GM23338 (cell line): ENCODE data around the gene ZNF766. TPM values are rescaled to one million over a fixed set of nuclear protein-coding genes. Genes with fewer than 3 reads are reported as not detected.

Source experiments
- ATAC-seq: fragments of 200-7000 bp; cut with Tn5 transposase; 3 replicates; pipeline ENCODE4 v1.9.1; 2020
- DNase-seq: peaks from one replicate; pipeline ENCODE4 v3.0.0-alpha.2; 2015; ENCODE audit warnings: low spot score
- H2AFZ ChIP-seq: fragments of 200-600 bp; sonication (generic); 2 replicates; pipeline ENCODE4 v1.8.0; 2016; ENCODE audit warnings: antibody characterized with exemption, mild to moderate bottlenecking, moderate library complexity
- H3F3A ChIP-seq: fragments of 200-600 bp; sonication (generic); replicated peaks from 2 replicates; pipeline ENCODE4 v1.8.0; 2017; ENCODE audit warnings: antibody characterized with exemption, mixed run types, low read depth
- H3K27ac ChIP-seq: fragments of 200-600 bp; sonication (generic); 2 replicates; pipeline ENCODE4 v1.6.1; 2016; ENCODE audit warnings: low read depth
- H3K27me3 ChIP-seq: fragments of 200-600 bp; sonication (generic); 2 replicates; pipeline ENCODE4 v1.8.0; 2016; ENCODE audit warnings: mild to moderate bottlenecking, mixed run types, moderate library complexity; ENCODE audit not compliant: insufficient read depth
- H3K36me3 ChIP-seq: fragments of 200-600 bp; sonication (generic); 2 replicates; pipeline ENCODE4 v1.8.0; 2016; ENCODE audit warnings: mild to moderate bottlenecking; ENCODE audit not compliant: insufficient read depth
- H3K4me1 ChIP-seq: fragments of 200-600 bp; sonication (generic); 2 replicates; pipeline ENCODE4 v1.8.0; 2016; ENCODE audit warnings: mild to moderate bottlenecking, moderate library complexity; ENCODE audit not compliant: insufficient read depth
- H3K4me2 ChIP-seq: fragments of 200-600 bp; sonication (generic); 2 replicates; pipeline ENCODE4 v1.7.1; 2017; ENCODE audit warnings: mixed run types
- H3K4me3 ChIP-seq: fragments of 200-600 bp; sonication (generic); 2 replicates; pipeline ENCODE4 v1.6.1; 2016; ENCODE audit warnings: mixed run types
- H3K79me2 ChIP-seq: fragments of 200-600 bp; sonication (generic); replicated peaks from 2 replicates; pipeline ENCODE4 v1.8.0; 2017; ENCODE audit warnings: mild to moderate bottlenecking; ENCODE audit not compliant: insufficient read depth
- H3K9me2 ChIP-seq: fragments of 200-600 bp; sonication (generic); 2 replicates; pipeline ENCODE4 v1.8.0; 2017; ENCODE audit not compliant: insufficient read depth
- H4K20me1 ChIP-seq: fragments of 200-600 bp; sonication (generic); replicated peaks from 2 replicates; pipeline ENCODE4 v1.8.0; 2017; ENCODE audit warnings: mild to moderate bottlenecking; ENCODE audit not compliant: insufficient read depth
- H3K27ac Mint-ChIP-seq: 2 replicates; pipeline ENCODE4 v1.8.0; 2020; ENCODE audit warnings: inconsistent platforms, mild to moderate bottlenecking, moderate library complexity, mixed read lengths
- H3K27me3 Mint-ChIP-seq: 3 replicates; pipeline ENCODE4 v1.8.0; 2022; ENCODE audit warnings: low read depth, mild to moderate bottlenecking, moderate library complexity, mixed read lengths, inconsistent platforms; ENCODE audit not compliant: insufficient read depth, poor library complexity
- H3K36me3 Mint-ChIP-seq: 3 replicates; pipeline ENCODE4 v1.8.0; 2021; ENCODE audit warnings: low read depth, mild to moderate bottlenecking, inconsistent platforms, moderate library complexity, mixed read lengths
- H3K4me1 Mint-ChIP-seq: 3 replicates; pipeline ENCODE4 v1.8.0; 2020; ENCODE audit warnings: mild to moderate bottlenecking, inconsistent platforms, mixed read lengths
- H3K4me3 Mint-ChIP-seq: 3 replicates; pipeline ENCODE4 v1.8.0; 2021; ENCODE audit warnings: moderate library complexity, mild to moderate bottlenecking, inconsistent platforms, mixed read lengths
- H3K9me3 Mint-ChIP-seq: 3 replicates; pipeline ENCODE4 v1.8.0; 2020; ENCODE audit warnings: moderate library complexity, mild to moderate bottlenecking, inconsistent platforms, mixed read lengths
- CREB1 ChIP-seq: fragments of 250-450 bp; sonication (Bioruptor Pico); IDR thresholded peaks from 2 replicates; pipeline ENCODE4 v1.5.0; 2020; ENCODE audit warnings: low read depth, mild to moderate bottlenecking, moderate library complexity
- EZH2 ChIP-seq: fragments of 200-600 bp; sonication (generic); IDR thresholded peaks from one replicate; pipeline ENCODE4 v1.8.0; 2017; ENCODE audit warnings: antibody characterized with exemption, mild to moderate bottlenecking, low read depth; ENCODE audit not compliant: unreplicated experiment
- EZH2phosphoT487 ChIP-seq: fragments of 200-600 bp; sonication (generic); IDR thresholded peaks from one replicate; pipeline ENCODE4 v1.8.1; 2018; ENCODE audit warnings: antibody characterized with exemption; ENCODE audit not compliant: unreplicated experiment
- JUNB ChIP-seq: IDR thresholded peaks from one replicate; pipeline ENCODE4 v1.6.1; 2016; ENCODE audit warnings: antibody characterized with exemption; ENCODE audit not compliant: unreplicated experiment
- NANOG ChIP-seq: IDR thresholded peaks from 2 replicates; pipeline ENCODE4 v1.6.1; 2016; ENCODE audit warnings: antibody characterized with exemption, borderline replicate concordance
- POLR2AphosphoS5 ChIP-seq: IDR thresholded peaks from 2 replicates; pipeline ENCODE4 v1.6.1; 2016; ENCODE audit warnings: antibody characterized with exemption, low read depth
- STAT1 ChIP-seq: IDR thresholded peaks from one replicate; pipeline ENCODE4 v1.6.1; 2016; ENCODE audit warnings: antibody characterized with exemption; ENCODE audit not compliant: unreplicated experiment
- ZNF331 ChIP-seq: fragments of 250-450 bp; sonication (Bioruptor Pico); IDR thresholded peaks from 2 replicates; pipeline ENCODE4 v1.5.0; 2020; ENCODE audit warnings: low read depth, mild to moderate bottlenecking, moderate library complexity
- polyA plus RNA-seq: library from polyadenylated mRNA; unstranded; fragments of >200 nt; fragmentation: Nextera tagmentation; extraction: Ambion mirVana; gene quantifications from 2 replicates; pipeline ENCODE4 v1.2.1, GENCODE V29; 2016
- total RNA-seq: library from RNA; depleted of rRNA; stranded (reverse); fragments of >200 nt; shearing (Covaris generic); gene quantifications from 2 replicates; pipeline ENCODE4 v1.2.3, GENCODE V29; 2014
- TF ChIP-seq, protein P1 (sequence below): fragments of 250-450 bp; sonication (Bioruptor Pico); IDR thresholded peaks from 2 replicates; pipeline ENCODE4 v1.5.0; 2020; ENCODE audit warnings: mild to moderate bottlenecking, moderate library complexity
- TF ChIP-seq, protein P2 (sequence below), 2 experiments: fragments of 200-600 bp in 1 of 2; sonication (generic) in 1 of 2; conservative IDR thresholded peaks; 2 replicates each; pipeline versions ENCODE4 v1.5.1 to v1.6.1; 2016 to 2017; ENCODE audit warnings: antibody characterized with exemption in 2 of 2, low read depth in 2 of 2, mild to moderate bottlenecking in 2 of 2, moderate library complexity in 1 of 2

The ZNF766 gene
- total and polyA plus RNA-seq, 2 experiments from 2014 or later, result 22.1 to 29.3 TPM

DNA sequence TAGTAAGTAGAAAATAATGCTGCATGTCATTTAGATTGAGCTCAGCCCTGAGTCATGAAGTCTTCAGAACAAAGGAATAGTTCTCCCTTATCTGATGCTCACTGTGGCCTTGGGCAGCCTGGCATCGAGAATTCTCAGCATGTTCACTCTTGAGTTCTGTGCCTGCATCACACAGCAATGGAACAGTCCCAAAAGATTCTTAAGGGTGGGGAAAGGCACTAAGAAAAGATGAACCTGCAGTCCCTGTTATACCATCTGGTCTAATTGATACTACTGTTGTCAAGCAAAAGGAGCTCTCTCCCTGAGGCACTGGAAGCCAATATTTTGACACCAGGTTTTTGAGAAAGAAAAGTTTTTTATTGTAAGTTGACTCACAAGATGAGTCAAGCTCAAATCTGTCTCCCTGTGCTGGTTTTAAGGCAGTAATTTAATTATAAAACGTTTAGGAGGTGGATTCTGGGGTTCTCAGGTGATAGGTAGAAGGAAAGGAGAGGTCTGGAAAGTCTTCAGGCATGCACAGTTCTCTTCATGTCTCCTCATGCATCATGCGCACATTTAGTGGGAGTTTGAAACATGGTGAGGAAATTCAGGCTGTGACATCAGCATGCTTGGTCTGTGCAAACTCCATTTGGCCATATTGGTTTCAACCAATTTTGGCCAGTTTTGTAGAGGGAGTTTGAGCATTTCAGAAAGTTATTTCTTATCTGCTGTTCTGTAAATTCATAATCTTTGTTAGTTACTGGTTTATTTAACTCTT lies 38.1 kb upstream of the ZNF766 start:
- Histone ChIP-seq H3K79me2 (no peaks in the 10 kb centered on the region), H4K20me1 (no peaks in the 10 kb centered on the region), H3K36me3 (peaks cover 13% of the 10 kb centered on the region), H3K4me1 (no peaks in the 10 kb centered on the region), H3K4me3 (no peak overlapping the region), H3F3A (no peaks in the 10 kb centered on the region), H2AFZ (no peak overlapping the region), H3K27me3 (no peaks in the 10 kb centered on the region), H3K4me2 (no peak overlapping the region), H3K9me2 (no peaks in the 10 kb centered on the region), H3K27ac (no peak overlapping the region)
- no peak for ATAC-seq
- Mint-ChIP-seq H3K27me3 (peaks cover 8% of the 10 kb centered on the region), H3K9me3 (no peaks in the 10 kb centered on the region), H3K4me3 (no peak overlapping the region), H3K27ac (peak overlapping the region; percentile 24; the same call in 1 of the 2 replicates), H3K36me3 (peaks cover 31% of the 10 kb centered on the region), H3K4me1 (no peaks in the 10 kb centered on the region)
- no peak for DNase-seq
- TF ChIP-seq EZH2 (no peak), NANOG (no peak), JUNB (no peak), STAT1 (no peak), EZH2phosphoT487 (no peak), CREB1 (CRISPR knock-in tag) (no peak), ZNF331 (CRISPR knock-in tag) (no peak), POLR2AphosphoS5 (no peak)
- TF ChIP-seq, protein P1, sequence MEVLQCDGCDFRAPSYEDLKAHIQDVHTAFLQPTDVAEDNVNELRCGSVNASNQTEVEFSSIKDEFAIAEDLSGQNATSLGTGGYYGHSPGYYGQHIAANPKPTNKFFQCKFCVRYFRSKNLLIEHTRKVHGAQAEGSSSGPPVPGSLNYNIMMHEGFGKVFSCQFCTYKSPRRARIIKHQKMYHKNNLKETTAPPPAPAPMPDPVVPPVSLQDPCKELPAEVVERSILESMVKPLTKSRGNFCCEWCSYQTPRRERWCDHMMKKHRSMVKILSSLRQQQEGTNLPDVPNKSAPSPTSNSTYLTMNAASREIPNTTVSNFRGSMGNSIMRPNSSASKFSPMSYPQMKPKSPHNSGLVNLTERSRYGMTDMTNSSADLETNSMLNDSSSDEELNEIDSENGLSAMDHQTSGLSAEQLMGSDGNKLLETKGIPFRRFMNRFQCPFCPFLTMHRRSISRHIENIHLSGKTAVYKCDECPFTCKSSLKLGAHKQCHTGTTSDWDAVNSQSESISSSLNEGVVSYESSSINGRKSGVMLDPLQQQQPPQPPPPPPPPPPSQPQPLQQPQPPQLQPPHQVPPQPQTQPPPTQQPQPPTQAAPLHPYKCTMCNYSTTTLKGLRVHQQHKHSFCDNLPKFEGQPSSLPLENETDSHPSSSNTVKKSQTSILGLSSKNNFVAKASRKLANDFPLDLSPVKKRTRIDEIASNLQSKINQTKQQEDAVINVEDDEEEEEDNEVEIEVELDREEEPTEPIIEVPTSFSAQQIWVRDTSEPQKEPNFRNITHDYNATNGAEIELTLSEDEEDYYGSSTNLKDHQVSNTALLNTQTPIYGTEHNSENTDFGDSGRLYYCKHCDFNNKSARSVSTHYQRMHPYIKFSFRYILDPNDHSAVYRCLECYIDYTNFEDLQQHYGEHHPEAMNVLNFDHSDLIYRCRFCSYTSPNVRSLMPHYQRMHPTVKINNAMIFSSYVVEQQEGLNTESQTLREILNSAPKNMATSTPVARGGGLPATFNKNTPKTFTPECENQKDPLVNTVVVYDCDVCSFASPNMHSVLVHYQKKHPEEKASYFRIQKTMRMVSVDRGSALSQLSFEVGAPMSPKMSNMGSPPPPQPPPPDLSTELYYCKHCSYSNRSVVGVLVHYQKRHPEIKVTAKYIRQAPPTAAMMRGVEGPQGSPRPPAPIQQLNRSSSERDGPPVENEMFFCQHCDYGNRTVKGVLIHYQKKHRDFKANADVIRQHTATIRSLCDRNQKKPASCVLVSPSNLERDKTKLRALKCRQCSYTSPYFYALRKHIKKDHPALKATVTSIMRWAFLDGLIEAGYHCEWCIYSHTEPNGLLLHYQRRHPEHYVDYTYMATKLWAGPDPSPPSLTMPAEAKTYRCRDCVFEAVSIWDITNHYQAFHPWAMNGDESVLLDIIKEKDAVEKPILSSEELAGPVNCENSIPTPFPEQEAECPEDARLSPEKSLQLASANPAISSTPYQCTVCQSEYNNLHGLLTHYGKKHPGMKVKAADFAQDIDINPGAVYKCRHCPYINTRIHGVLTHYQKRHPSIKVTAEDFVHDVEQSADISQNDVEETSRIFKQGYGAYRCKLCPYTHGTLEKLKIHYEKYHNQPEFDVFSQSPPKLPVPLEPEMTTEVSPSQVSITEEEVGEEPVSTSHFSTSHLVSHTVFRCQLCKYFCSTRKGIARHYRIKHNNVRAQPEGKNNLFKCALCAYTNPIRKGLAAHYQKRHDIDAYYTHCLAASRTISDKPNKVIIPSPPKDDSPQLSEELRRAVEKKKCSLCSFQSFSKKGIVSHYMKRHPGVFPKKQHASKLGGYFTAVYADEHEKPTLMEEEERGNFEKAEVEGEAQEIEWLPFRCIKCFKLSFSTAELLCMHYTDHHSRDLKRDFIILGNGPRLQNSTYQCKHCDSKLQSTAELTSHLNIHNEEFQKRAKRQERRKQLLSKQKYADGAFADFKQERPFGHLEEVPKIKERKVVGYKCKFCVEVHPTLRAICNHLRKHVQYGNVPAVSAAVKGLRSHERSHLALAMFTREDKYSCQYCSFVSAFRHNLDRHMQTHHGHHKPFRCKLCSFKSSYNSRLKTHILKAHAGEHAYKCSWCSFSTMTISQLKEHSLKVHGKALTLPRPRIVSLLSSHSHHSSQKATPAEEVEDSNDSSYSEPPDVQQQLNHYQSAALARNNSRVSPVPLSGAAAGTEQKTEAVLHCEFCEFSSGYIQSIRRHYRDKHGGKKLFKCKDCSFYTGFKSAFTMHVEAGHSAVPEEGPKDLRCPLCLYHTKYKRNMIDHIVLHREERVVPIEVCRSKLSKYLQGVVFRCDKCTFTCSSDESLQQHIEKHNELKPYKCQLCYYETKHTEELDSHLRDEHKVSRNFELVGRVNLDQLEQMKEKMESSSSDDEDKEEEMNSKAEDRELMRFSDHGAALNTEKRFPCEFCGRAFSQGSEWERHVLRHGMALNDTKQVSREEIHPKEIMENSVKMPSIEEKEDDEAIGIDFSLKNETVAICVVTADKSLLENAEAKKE, result no peak
- TF ChIP-seq, protein P2, sequence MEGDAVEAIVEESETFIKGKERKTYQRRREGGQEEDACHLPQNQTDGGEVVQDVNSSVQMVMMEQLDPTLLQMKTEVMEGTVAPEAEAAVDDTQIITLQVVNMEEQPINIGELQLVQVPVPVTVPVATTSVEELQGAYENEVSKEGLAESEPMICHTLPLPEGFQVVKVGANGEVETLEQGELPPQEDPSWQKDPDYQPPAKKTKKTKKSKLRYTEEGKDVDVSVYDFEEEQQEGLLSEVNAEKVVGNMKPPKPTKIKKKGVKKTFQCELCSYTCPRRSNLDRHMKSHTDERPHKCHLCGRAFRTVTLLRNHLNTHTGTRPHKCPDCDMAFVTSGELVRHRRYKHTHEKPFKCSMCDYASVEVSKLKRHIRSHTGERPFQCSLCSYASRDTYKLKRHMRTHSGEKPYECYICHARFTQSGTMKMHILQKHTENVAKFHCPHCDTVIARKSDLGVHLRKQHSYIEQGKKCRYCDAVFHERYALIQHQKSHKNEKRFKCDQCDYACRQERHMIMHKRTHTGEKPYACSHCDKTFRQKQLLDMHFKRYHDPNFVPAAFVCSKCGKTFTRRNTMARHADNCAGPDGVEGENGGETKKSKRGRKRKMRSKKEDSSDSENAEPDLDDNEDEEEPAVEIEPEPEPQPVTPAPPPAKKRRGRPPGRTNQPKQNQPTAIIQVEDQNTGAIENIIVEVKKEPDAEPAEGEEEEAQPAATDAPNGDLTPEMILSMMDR (conservative IDR thresholded peaks at IDR 0.05; ENCODE audit: low read depth in 2 of 2), result no peak
